Tibial artery (tissue), 4 donors: ENCODE data around the gene P2RX2.
"Not testable (repeated sequence)": the region's sequence is repeated elsewhere in the genome, so short reads cannot be mapped to it uniquely, and the experiment has no call there.

Source experiments
- DNase-seq, 2 donors: peaks; one replicate each; pipeline ENCODE4 v3.0.0-alpha.2; 2019
- H3K27ac ChIP-seq, 2 donors: fragments of 200-600 bp; sonication (generic) in 1 of 2; 1 replicate in 1 of 2; 2 replicates in 1 of 2; pipeline ENCODE4 v1.5.1; 2018 to 2019; ENCODE audit warnings: mild to moderate bottlenecking in 1 of 2
- H3K27me3 ChIP-seq, 2 donors: fragments of 200-600 bp; sonication (generic) in 1 of 2; one replicate each; pipeline versions ENCODE4 v1.5.1 to v1.6.0; 2016 to 2019
- H3K36me3 ChIP-seq, 3 donors: fragments of 200-600 bp; sonication (generic) in 2 of 3; one replicate each; pipeline ENCODE4 v1.5.1; 2016 to 2019; ENCODE audit warnings: mild to moderate bottlenecking in 2 of 3
- H3K4me1 ChIP-seq, 4 donors: fragments of 200-600 bp; sonication (generic) in 2 of 4; 1 replicate in 3 of 4; 2 replicates in 1 of 4; pipeline ENCODE4 v1.5.1; 2016 to 2019
- H3K4me3 ChIP-seq, 2 donors: fragments of 200-600 bp; sonication (generic) in 1 of 2; 1 replicate in 1 of 2; 2 replicates in 1 of 2; pipeline ENCODE4 v1.5.1; 2018 to 2019; ENCODE audit warnings: mild to moderate bottlenecking in 2 of 2
- H3K9me3 ChIP-seq, 3 donors: fragments of 200-600 bp; sonication (generic) in 1 of 3; one replicate each; pipeline ENCODE4 v1.5.1; 2016 to 2019
- intact Hi-C: fragments of 100-400 bp; cut with DNase I; formaldehyde crosslinking; loops from one replicate; pipeline ENCODE4 v1.15.0; 2023; ENCODE audit warnings: low total_unique reads
- TF ChIP-seq, protein P1 (sequence below), 2 experiments: fragments of 200-600 bp in 1 of 2; fragments of 450-650 bp in 1 of 2; IDR thresholded peaks; one replicate each; pipeline ENCODE4 v1.5.1; 2017 to 2019; ENCODE audit warnings: antibody characterized with exemption in 2 of 2, mild to moderate bottlenecking in 1 of 2, moderate library complexity in 1 of 2

Gene P2RX2

GRCh38 chr12:132593938-132594358 is 24.6 kb upstream of the P2RX2 start:
- TF ChIP-seq, protein P1, sequence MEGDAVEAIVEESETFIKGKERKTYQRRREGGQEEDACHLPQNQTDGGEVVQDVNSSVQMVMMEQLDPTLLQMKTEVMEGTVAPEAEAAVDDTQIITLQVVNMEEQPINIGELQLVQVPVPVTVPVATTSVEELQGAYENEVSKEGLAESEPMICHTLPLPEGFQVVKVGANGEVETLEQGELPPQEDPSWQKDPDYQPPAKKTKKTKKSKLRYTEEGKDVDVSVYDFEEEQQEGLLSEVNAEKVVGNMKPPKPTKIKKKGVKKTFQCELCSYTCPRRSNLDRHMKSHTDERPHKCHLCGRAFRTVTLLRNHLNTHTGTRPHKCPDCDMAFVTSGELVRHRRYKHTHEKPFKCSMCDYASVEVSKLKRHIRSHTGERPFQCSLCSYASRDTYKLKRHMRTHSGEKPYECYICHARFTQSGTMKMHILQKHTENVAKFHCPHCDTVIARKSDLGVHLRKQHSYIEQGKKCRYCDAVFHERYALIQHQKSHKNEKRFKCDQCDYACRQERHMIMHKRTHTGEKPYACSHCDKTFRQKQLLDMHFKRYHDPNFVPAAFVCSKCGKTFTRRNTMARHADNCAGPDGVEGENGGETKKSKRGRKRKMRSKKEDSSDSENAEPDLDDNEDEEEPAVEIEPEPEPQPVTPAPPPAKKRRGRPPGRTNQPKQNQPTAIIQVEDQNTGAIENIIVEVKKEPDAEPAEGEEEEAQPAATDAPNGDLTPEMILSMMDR (IDR thresholded peaks at IDR 0.05): no peak
- H3K4me1 ChIP-seq: peaks cover 0 to 18% (median 10%) of the 10 kb centered on the region in 4 donors
- no peak overlapping the region for H3K4me3 ChIP-seq
- peaks cover 0 to 21% of the 10 kb centered on the region in 2 donors for H3K27me3 ChIP-seq
- H3K36me3 ChIP-seq: no peaks in the 10 kb centered on the region
- intact Hi-C loops: no loop called here
- H3K9me3 ChIP-seq: no peaks in the 10 kb centered on the region
- H3K27ac ChIP-seq: no peak overlapping the region
- peak; percentile 47 to 86 for DNase-seq

GRCh38 chr12:132595183-132595582 is 23.4 kb upstream of the P2RX2 start:
- peaks cover 0 to 21% of the 10 kb centered on the region in 2 donors for H3K27me3 ChIP-seq
- intact Hi-C loops: no loop called here
- no peaks in the 10 kb centered on the region for H3K36me3 ChIP-seq
- no peak overlapping the region for H3K4me3 ChIP-seq
- DNase-seq: no peak
- no peak overlapping the region for H3K27ac ChIP-seq
- H3K4me1 ChIP-seq: peaks cover 0 to 21% (median 11%) of the 10 kb centered on the region in 4 donors
- no peaks in the 10 kb centered on the region for H3K9me3 ChIP-seq
- TF ChIP-seq, protein P1 (IDR thresholded peaks at IDR 0.05): no peak

DNA sequence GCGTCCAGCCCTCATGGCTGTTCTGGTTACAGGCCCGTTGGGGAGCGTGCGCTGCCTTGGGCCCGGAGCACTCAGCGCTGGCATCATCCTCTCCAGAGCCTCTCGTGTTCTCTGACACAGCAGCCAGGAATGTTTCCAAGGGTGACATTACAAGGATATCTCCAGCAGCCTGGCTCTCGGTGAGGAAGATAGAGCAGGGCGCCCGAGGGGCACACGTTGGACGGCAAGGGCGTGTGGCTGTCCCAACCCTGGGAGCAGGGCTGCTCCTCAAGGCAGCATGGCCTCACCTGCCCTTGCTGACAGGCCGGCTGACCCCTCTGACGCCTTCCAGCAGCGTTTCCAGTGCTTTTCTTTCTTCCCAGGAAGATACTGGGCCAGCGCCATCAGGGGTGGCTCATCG is 22.6 kb upstream of the P2RX2 start:
- H3K9me3 ChIP-seq: no peaks in the 10 kb centered on the region
- no peak for DNase-seq
- no peak overlapping the region for H3K4me3 ChIP-seq
- H3K27ac ChIP-seq: no peak overlapping the region
- TF ChIP-seq, protein P1 (IDR thresholded peaks at IDR 0.05): no peak
- peaks cover 0 to 26% of the 10 kb centered on the region in 2 donors for H3K27me3 ChIP-seq
- H3K4me1 ChIP-seq: peaks cover 0 to 29% (median 18%) of the 10 kb centered on the region in 4 donors
- intact Hi-C loops: no loop called here
- no peaks in the 10 kb centered on the region for H3K36me3 ChIP-seq

DNA sequence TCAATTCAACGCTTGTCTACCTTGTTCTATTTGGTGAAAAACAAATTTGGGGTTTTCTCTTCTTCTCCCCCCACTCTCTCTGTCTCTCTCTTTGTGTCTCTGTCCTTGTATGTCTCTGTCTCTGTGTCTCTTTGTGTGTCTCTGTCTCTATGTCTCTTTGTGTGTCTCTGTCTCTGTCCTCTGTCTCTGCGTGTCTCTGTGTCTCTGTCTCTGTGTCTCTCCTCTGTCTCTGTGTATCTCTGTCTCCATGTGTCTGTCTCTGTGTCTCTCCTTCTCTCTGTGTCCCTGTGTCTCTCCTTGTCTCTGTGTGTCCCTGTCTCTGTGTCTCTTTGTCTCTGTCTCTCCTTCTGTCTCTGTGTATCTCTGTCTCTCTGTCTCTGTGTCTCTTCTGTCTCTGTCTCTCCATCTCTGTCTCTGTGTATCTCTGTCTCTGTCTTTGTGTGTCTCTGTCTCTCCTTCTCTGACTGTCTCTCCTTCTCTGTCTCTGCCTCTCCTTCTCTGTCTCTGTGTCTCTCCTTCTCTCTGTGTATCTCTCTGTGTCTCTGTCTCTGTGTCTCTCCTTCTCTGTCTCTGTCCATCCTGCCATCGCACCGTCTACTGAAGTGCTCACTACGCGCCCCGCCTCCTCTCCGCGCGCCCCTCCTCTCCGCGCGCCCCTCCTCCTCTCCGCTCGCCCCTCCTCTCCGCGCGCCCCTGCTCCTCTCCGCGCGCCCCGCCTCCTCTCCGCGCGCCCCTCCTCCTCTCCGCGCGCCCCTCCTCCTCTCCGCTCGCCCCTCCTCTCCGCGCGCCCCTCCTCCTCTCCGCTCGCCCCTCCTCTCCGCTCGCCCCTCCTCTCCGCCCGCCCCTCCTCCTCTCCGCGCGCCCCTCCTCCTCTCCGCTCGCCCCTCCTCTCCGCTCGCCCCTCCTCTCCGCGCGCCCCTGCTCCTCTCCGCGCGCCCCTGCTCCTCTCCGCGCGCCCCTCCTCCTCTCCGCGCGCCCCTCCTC is 21.0 kb upstream of the P2RX2 start:
- TF ChIP-seq, protein P1 (IDR thresholded peaks at IDR 0.05): no peak
- peaks cover 0 to 29% (median 18%) of the 10 kb centered on the region in 4 donors for H3K4me1 ChIP-seq
- no peaks in the 10 kb centered on the region for H3K36me3 ChIP-seq
- peak overlapping the region in 1 of 2 donors; percentile 44 for H3K27ac ChIP-seq
- H3K9me3 ChIP-seq: no peaks in the 10 kb centered on the region
- intact Hi-C loops: no loop called here
- H3K4me3 ChIP-seq: peak overlapping the region; percentile 43 to 51
- peaks cover 0 to 32% of the 10 kb centered on the region in 2 donors for H3K27me3 ChIP-seq
- no peak for DNase-seq

- H3K4me3 ChIP-seq, H3K9me3 ChIP-seq, intact Hi-C loops, H3K36me3 ChIP-seq, H3K27ac ChIP-seq, DNase-seq: not testable (repeated sequence)
- H3K4me1 ChIP-seq: peaks cover 0 to 30% (median 22%) of the 10 kb centered on the region in 4 donors
- H3K27me3 ChIP-seq: peaks cover 0 to 40% of the 10 kb centered on the region in 2 donors
These were observed 19.1 kb upstream of the P2RX2 start for GRCh38 chr12:132599502-132599901.
